SJCRH30 (cell line): ENCODE data around the gene TWIST1. TPM values are rescaled to one million over a fixed set of nuclear protein-coding genes. Genes with fewer than 3 reads are reported as not detected.
A peak's percentile ranks its signal among the peaks of the same experiment; 100 is the strongest.

Source experiments
- DNase-seq, 2 experiments: peaks; one replicate each; pipeline ENCODE4 v3.0.0-alpha.2; 2015 to 2020
- H3K27ac ChIP-seq: fragments of 250-450 bp; sonication (Bioruptor Pico); 2 replicates; pipeline ENCODE4 v1.5.1; 2020; ENCODE audit warnings: mild to moderate bottlenecking, moderate library complexity
- H3K27me3 ChIP-seq: fragments of 250-450 bp; sonication (Bioruptor Pico); 2 replicates; pipeline ENCODE4 v1.5.1; 2020; ENCODE audit warnings: mild to moderate bottlenecking, moderate library complexity
- H3K36me3 ChIP-seq: fragments of 250-450 bp; sonication (Bioruptor Pico); 2 replicates; pipeline ENCODE4 v1.5.1; 2020; ENCODE audit warnings: mild to moderate bottlenecking, moderate library complexity
- H3K4me1 ChIP-seq: fragments of 250-450 bp; sonication (Bioruptor Pico); 2 replicates; pipeline ENCODE4 v1.5.1; 2020; ENCODE audit warnings: mild to moderate bottlenecking, moderate library complexity
- H3K4me3 ChIP-seq: fragments of 250-450 bp; sonication (Bioruptor Pico); 2 replicates; pipeline ENCODE4 v1.5.1; 2020; ENCODE audit warnings: mild to moderate bottlenecking, moderate library complexity
- H3K9me3 ChIP-seq: fragments of 250-450 bp; sonication (Bioruptor Pico); replicated peaks from 2 replicates; pipeline ENCODE4 v1.5.1; 2020; ENCODE audit warnings: mild to moderate bottlenecking, moderate library complexity
- total RNA-seq: library from RNA; depleted of rRNA; stranded (reverse); fragments of >200 nt; shearing (Covaris generic); gene quantifications from 2 replicates; pipeline ENCODE4 v1.2.3, GENCODE V29; 2014; rRNA removed

The TWIST1 gene
- total RNA-seq, result 2.2 and 5.2 TPM in 2 replicates

DNA sequence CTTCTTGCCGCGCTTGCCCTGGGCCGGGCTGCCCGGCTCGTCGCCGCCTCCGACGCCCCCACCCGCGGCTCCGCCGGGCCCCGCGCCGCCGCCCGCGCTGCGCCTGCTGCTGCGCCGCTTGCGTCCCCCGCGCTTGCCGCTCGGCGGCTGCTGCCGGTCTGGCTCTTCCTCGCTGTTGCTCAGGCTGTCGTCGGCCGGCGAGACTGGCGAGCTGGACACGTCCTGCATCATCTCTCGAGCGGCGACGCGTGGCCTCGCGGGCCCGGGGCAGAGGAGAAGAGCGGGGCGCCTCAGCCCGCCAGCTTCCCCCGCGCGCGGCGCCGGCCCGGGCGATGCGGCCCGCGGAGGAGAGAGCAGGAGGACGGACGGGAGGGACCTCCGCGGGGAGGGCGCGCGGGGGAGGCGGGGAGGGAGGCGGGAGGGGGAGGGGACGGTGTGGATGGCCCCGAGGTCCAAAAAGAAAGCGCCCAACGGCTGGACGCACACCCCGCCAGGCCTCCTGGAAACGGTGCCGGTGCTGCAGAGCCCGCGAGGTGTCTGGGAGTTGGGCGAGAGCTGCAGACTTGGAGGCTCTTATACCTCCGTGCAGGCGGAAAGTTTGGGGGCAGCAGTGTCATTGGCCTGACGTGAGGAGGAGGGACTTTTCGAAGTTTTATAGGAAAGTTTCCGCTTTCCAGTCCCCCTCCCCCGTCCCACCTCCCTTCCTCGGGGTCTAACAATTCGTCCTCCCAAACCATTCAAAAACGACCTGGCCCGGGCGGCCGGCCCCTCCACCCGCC, at the start of gene TWIST1:
TSS of gene TWIST1 (minus strand) at position 546 of the 779 bp plus-strand sequence. CDS start at position 231, 315 bp downstream.
- H3K27me3 ChIP-seq, result no peaks in the 10 kb centered on the region
- peak within 1 kb of the TSS; percentile 81 for H3K4me3 ChIP-seq
- H3K9me3 ChIP-seq, result 0 out of 2 replicates have a peak, but pooled peaks cover 8% of the 10 kb centered on the region
- peak; percentile 25 to 41 for DNase-seq
- H3K4me1 ChIP-seq, result no peaks in the 10 kb centered on the region
- no peaks in the 10 kb centered on the region for H3K36me3 ChIP-seq
- H3K27ac ChIP-seq, result peak within 1 kb of the TSS; percentile 41; the same call in 1 of the 2 replicates

DNA sequence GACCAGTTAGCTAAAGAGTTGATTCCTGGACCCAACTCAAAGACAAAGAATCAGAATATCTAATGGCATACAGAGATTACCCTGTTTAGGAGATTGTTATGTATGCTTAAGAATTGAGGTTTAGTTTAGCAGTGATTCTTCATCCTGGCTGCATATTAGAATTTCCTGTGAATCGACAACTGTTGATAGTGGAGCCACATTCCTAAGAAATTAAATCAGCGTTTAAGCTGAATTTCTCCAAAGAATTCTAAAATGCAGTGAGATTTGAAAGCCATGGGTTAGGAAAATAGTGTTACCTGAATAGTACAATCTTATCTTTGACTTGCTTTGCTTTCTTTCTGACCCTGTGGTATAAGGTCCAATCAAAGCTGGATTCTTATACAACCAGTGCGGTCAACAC, 44.2 kb upstream of the TWIST1 start:
- no peaks in the 10 kb centered on the region for H3K9me3 ChIP-seq
- DNase-seq, result no peak
- H3K27ac ChIP-seq, result no peak overlapping the region
- no peaks in the 10 kb centered on the region for H3K36me3 ChIP-seq
- H3K4me3 ChIP-seq, result no peak overlapping the region
- H3K4me1 ChIP-seq, result 0 out of 2 replicates have a peak, but pooled peaks cover 4% of the 10 kb centered on the region
- no peaks in the 10 kb centered on the region; the same call in 1 of the 2 replicates for H3K27me3 ChIP-seq

DNA sequence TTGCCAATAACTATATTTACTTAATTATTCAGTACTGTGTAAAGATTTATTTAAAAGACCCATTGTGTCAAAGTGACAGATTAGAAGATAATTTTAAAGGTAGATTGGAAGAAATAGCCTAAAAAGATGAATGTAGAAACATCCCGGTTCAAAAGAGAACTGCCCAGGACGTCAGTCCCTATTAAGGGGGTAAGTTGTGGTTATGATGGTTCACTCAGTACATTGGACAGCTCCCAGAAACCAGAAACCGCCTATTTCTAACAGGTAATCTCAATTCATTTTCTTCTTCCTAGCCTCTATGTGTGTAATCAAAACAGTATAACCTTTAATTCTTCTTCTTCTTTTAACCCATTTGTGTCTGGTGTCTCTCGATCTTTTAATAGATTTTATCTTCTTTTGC, 29.3 kb upstream of the TWIST1 start:
- H3K4me3 ChIP-seq, result no peak overlapping the region
- H3K27ac ChIP-seq, result no peak overlapping the region
- no peaks in the 10 kb centered on the region for H3K4me1 ChIP-seq
- H3K9me3 ChIP-seq, result no peaks in the 10 kb centered on the region; the same call in 1 of the 2 replicates
- no peaks in the 10 kb centered on the region for H3K36me3 ChIP-seq
- no peaks in the 10 kb centered on the region for H3K27me3 ChIP-seq
- peak in 1 of 2 experiments; percentile 55 for DNase-seq

DNA sequence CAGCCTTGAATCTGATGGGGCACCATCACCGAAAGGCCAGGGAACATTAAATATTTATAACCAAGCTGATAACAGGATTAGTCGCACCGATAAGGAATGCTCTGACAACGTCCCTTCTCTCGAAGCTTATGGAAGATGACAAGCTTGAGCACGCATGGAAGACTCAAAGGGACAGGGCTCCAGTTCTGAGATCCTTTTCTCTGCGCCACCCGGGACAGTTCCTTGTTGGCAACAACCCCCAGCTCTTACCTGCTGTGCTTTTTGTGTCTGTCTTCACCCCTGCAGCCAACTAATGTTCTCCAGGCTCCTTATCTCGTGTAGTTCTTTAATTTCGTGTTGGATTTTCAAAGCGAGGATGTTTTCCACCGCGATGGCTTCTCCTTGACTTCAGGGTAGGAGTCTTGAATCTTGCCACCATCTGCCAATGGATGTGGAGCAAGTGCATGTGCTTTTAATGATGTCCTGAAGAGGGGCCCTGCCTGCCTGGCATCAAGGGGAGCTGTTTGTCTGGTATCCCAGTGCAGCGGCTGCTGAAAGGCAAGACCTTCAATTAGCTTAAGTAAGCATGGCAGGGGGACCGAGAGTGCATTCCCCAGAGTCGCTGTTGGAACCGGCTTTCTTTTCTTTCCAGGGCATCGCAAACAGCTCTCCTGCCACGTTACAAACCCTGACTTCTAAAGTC, 28.1 kb upstream of the TWIST1 start:
- no peaks in the 10 kb centered on the region for H3K27me3 ChIP-seq
- no peaks in the 10 kb centered on the region for H3K4me1 ChIP-seq
- DNase-seq, result no peak
- H3K27ac ChIP-seq, result no peak overlapping the region
- H3K9me3 ChIP-seq, result no peaks in the 10 kb centered on the region; the same call in 1 of the 2 replicates
- H3K4me3 ChIP-seq, result no peak overlapping the region
- H3K36me3 ChIP-seq, result no peaks in the 10 kb centered on the region

DNA sequence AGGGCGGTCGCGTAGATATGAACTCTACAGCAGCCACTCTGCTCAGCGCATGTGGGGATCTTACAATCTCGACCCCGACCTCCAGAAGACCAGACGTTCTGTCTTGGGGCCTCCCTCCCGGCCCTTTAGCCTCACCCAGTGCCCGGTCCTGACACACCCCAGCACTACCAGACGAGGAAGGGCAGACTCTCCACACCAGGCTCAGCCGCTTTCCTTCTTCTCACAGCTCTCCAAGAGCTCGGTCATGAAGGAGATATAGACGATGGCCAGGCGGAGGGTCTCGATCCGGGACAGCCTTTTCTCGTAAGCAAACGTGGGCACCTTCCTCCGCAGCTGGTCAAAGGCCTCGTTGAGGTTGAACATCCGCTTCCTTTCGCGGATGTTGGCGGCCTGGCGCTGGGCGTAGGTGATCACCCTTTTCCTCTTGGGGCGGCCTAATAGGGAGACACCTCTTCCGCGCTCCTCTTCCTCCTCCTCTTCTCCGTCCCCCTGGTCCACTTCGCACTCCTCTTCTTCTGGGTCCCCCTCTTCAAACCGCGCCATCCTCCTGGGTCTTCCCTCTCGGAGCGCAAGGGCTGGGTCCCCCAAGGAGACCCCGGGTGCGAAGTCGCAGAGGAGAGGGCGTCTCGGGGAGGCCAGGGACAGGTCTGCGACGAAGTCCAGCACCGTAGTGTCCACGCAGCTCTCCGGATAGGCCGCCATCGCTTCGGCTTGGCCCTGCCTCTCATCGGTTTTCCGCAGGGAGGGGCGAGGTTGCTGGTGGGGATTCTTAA, 27.4 kb upstream of the TWIST1 start, which contains the start of gene FERD3L:
TSS of gene FERD3L (minus strand) at position 761 of the 773 bp plus-strand sequence. CDS start at position 702, 59 bp downstream.
- H3K36me3 ChIP-seq, result no peaks in the 10 kb centered on the region
- no peak for DNase-seq

DNA sequence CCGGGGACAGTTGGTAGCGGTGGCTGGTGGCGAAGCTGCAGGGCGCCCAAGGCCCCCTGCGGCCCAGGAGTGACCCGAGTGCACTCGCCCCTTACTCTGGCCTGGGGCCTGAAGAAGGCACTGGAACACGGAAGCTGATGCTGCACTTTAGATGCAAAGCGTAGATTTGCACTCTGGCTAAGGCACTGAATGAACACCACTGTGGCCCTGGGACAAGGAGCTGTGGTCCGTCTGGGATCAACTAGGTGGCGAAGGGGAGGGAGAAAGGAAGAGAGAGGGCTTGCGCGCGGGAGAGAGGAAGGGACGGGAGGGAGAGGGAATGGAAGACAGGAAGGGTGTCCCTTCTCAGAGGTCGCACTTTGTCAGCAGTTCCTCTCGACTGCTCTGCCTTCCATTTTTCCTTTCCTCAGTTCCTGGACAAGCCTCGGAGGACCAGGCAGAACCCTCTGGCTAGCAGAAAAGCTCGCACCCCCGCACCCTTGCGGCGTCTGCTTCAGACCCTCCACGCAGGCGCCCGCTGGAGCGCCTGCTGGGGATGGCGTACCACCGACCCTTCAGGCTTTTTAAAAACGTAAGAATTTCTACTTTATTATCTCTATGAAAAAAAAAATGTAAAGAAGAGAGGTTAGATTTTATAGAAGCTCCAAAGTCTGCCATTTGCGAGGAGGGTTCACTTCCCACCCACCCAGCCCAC, 26.6 kb upstream of the TWIST1 start:
- Histone ChIP-seq H3K36me3 (no peaks in the 10 kb centered on the region), H3K27me3 (no peaks in the 10 kb centered on the region), H3K27ac (no peak overlapping the region), H3K4me3 (no peak overlapping the region), H3K4me1 (no peaks in the 10 kb centered on the region), H3K9me3 (no peaks in the 10 kb centered on the region; the same call in 1 of the 2 replicates)
- DNase-seq, result no peak

More for the DNA sequence above, 27.4 kb upstream of the TWIST1 start, which contains the start of gene FERD3L:
- H3K4me1 ChIP-seq, result no peaks in the 10 kb centered on the region
- no peaks in the 10 kb centered on the region; the same call in 1 of the 2 replicates for H3K9me3 ChIP-seq
- H3K27ac ChIP-seq, result no peak within 1 kb of the TSS
- no peak within 1 kb of the TSS for H3K4me3 ChIP-seq
- no peaks in the 10 kb centered on the region for H3K27me3 ChIP-seq

DNA sequence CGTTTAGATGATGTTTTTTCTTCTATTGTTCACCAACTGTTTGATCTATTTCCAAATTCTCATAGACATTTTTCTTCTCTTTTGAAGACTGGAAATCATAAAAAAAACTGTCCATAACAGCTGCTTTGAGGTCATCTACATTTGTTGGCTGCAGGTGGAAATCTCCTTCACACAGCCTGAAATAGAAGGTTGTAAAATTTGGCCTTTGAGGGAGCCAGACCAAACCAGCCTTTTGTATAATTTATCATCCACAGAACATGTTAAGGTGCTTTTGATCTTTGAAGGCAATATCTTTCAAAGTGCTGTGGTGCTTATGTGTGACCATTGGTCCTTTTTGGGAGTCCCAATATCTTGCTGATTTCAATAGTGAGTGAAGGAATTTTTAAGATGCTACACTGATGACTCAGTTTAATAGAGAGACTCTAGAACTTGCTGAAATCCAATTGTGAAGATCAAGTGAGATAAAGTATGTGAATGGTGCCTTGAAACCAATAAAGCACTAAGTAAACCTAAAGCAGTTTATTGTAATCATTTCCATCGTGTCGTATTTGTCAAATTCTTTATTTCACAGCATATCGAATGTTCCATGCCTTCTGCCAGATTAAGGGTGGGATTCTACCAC, 22.4 kb upstream of the TWIST1 start:
- Histone ChIP-seq H3K9me3 (no peaks in the 10 kb centered on the region; the same call in 1 of the 2 replicates), H3K4me3 (no peak overlapping the region), H3K36me3 (no peaks in the 10 kb centered on the region), H3K27me3 (no peaks in the 10 kb centered on the region), H3K27ac (no peak overlapping the region), H3K4me1 (no peaks in the 10 kb centered on the region)
- no peak for DNase-seq

DNA sequence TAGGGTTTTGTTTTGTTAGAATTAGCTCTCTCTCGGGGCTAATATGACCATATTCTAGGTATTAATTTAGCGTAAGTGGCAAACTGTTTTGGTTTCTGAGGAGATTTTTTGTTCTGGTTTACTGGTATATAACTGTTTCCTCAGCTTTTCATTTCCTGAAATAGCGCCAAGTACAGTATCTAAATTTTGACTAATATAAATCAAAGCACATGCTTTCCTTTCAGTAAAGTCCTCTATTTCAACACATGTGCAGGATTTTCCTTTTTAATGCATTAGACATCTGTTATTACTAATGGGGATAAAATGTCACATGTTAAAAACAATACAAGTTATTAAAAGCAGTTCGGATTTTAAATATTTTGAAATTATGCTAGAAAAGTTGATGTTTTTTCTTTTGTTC, 16.4 kb upstream of the TWIST1 start:
- Histone ChIP-seq H3K4me1 (no peaks in the 10 kb centered on the region), H3K9me3 (no peaks in the 10 kb centered on the region), H3K27me3 (no peaks in the 10 kb centered on the region), H3K36me3 (no peaks in the 10 kb centered on the region), H3K4me3 (no peak overlapping the region), H3K27ac (no peak overlapping the region)
- no peak for DNase-seq

DNA sequence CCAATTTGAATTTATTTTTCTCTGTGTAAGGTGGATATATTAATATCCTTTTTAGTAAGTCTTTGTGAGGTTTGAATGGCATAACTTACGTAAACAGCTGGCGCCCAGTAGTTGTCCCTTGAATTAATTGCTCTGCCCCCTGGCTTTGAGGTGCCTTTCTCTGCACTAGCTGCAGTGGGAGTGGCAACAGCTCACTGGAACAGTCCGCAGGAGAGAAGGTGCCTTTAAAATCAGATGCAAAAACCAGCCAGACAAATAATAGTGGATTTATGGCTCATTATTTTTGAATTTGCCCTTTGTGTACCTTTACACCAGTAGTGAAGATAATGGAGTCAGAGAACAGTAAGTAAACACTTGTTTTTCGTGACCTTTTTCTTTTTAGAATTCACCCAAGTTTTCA, 16.0 kb upstream of the TWIST1 start:
- H3K27me3 ChIP-seq, result no peaks in the 10 kb centered on the region
- no peaks in the 10 kb centered on the region for H3K9me3 ChIP-seq
- H3K4me3 ChIP-seq, result no peak overlapping the region
- H3K4me1 ChIP-seq, result no peaks in the 10 kb centered on the region
- H3K36me3 ChIP-seq, result no peaks in the 10 kb centered on the region
- no peak for DNase-seq
- no peak overlapping the region for H3K27ac ChIP-seq

DNA sequence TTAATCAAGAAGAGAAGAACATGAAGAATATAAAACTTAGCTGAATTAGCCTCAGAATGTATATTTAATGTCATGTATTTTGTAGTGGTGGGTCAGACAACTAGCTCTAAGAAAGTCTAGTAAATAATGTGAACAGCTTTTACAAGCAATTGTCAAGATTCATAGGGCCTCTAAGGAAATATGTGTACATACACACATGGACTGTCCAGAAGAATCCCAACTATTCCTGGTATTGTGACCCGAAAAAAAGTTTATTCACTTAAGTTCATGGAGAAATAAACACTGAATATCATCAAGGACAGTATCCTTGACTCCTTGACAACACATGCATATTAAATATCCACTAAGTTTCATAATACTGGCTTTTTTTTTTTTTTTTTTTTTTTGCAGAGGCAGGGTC, 11.4 kb upstream of the TWIST1 start:
- Histone ChIP-seq H3K27me3 (no peaks in the 10 kb centered on the region), H3K4me3 (no peak overlapping the region), H3K36me3 (no peaks in the 10 kb centered on the region), H3K27ac (no peak overlapping the region), H3K9me3 (no peaks in the 10 kb centered on the region), H3K4me1 (no peaks in the 10 kb centered on the region)
- DNase-seq, result no peak

DNA sequence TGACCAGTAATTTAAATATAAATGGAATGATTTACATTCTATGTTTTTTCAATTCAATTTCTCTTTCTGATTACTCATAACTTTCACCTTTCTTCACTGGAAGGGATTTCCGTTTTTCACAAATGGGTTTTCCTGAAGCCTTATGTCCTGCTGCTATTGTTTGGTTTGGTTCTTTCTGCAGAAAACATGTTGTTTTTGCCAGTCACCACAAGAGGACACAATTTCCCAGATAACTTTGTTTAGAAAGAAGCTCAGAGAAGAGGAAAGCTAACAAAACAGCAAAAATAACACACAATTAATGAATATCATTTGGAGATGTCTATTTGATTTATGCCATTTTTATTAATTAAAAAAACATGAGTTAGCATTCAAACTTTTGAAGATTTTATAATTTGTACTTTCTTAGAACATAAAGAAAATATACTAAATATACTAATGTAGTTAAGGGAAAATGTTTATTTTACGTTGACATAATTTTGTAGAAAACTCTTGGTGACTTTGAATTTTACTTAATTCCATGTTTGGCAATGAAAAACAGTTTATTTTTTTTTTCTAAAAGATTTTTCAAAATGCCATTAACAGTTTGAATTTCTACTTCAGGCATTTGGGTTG, 4.6 kb upstream of the TWIST1 start:
- peak in 1 of 2 experiments; percentile 57 for DNase-seq
- Histone ChIP-seq H3K36me3 (no peaks in the 10 kb centered on the region), H3K27me3 (0 out of 2 replicates have a peak, but pooled peaks cover 2% of the 10 kb centered on the region), H3K27ac (no peak overlapping the region), H3K4me3 (no peak overlapping the region), H3K4me1 (no peaks in the 10 kb centered on the region), H3K9me3 (no peaks in the 10 kb centered on the region)

DNA sequence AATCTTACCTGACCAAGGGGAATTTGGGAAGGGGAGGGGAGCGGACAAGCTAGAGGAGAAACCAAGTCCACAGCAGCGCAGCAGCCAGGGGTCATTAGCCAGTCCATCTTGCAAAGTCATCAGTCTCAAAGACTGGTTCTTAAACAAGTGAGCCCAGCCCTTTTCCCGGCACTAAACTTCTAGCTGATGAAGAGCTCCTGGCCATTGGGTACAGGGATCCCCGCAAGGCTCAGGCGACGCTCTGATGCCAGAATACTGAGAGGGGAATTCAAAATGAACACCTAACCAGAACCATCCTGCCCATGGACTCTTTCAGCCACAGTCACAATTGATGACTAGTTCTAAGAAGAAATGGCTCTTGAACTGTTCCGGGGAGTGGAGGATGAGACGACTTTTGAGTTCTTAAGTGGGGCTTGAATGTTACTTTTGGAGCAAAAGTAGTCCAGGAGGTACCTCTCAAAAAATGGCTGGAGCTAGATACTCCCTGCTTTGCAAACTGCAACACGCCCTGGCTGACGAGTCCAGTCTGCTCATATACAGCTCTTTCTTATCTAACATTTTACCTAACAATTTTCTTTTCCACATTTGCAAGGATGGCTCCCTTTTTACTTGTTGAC, 2.5 kb upstream of the TWIST1 start:
- Histone ChIP-seq H3K27me3 (0 out of 2 replicates have a peak, but pooled peaks cover 2% of the 10 kb centered on the region), H3K36me3 (no peaks in the 10 kb centered on the region), H3K27ac (no peak overlapping the region), H3K4me1 (no peaks in the 10 kb centered on the region), H3K4me3 (no peak overlapping the region), H3K9me3 (no peaks in the 10 kb centered on the region)
- no peak for DNase-seq

DNA sequence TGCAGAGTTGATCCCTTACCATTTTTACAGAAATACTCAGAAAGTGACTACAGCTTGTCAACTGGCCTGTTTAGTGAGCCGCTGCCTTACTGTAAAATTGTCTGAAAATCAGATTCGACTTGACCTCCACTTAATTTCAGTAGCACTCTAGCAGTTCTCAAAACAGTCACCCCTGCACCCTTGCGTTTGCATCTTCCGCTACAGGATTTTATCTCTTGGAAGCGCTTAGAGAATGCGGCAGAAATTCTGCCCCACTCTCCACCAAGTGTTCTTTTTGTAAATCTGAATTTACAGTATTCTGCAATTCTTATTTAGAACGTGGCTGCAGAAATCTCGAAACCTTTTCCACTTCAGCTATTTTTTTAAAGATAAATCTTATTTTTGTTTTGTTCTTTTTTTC, 1.9 kb upstream of the TWIST1 start:
- H3K27me3 ChIP-seq, result 0 out of 2 replicates have a peak, but pooled peaks cover 2% of the 10 kb centered on the region
- no peaks in the 10 kb centered on the region for H3K4me1 ChIP-seq
- no peaks in the 10 kb centered on the region for H3K36me3 ChIP-seq
- H3K9me3 ChIP-seq, result no peaks in the 10 kb centered on the region
- no peak for DNase-seq
- no peak overlapping the region for H3K4me3 ChIP-seq
- H3K27ac ChIP-seq, result no peak overlapping the region
